ENCODE data around the gene SOX13. TPM values are rescaled to one million over a fixed set of nuclear protein-coding genes. Genes with fewer than 3 reads are reported as not detected.

Gene SOX13
- total and polyA plus RNA-seq, 2 of the 4 experiments (the other 2 are of a cell fraction) = 0.54 to 3.5 TPM

DNA sequence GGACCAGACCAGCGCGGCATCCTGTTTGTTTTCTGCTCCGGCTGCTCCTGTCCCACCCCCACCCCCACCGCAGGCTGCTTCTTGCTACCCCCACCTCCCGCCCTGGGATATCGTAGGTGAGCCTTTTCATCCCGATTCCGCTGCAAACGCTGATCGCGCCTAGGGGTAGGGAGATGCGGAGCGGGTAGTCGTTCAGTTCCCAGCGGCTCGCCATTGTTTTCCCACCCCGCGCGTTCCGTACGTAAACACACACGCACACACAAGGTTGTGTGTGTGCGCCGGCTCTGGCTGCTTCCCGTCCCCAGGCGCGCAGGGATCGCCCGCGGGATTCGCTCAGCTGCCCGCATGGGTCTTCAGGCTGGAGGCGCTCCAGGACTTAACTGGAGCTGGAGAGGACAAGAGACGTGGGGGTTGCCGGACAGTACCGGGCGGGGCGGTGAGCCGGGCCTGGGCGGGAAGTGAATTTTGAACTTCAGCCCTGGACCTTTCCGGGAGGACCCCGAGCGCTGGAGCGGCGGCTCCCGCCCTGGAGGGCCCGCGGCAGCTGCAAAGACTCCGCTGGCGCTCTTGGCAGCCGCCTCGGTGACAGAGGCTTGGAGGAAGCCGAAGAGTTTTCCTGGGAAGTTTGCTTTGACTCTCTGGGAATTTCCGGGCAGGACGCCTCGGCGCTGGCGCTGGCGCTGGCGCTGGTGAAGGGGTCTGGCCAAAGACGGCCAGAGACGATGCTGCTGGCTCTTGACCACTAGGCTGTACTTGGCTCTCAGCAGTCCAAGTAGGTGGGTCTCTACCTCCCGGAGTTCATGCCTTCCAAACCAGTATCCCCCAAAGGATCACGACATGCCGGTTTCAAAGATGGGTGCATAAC lies 1.6 kb downstream of the SOX13 start:
- H4K8ac ChIP-seq (ENCODE audit: low read depth in 2 of 2, low read length in 2 of 2) = peak overlapping the region; percentile 35 to 76; a peak in 2 of 4 replicates
- 2% methylated on average over 15 of the region's 65 CpGs; no CpG with 5 or more reads in 1 of the 2 experiments for WGBS, 2 experiments (ENCODE audit: extremely low coverage in 2 of 2, insufficient read length in 1 of 2)
- H3K27ac ChIP-seq (ENCODE audit: insufficient read depth, low read length) = peak overlapping the region; percentile 34; the same call in 1 of the 2 replicates
- H3K27me3 ChIP-seq (ENCODE audit: control insufficient read depth, insufficient read depth, low read length) = peaks cover 1% of the 10 kb centered on the region; the same call in 1 of the 2 replicates
- DNase-seq (peak; percentile 52), ATAC-seq (ENCODE audit: low read depth) (peak; percentile 25)
- CTCF ChIA-PET = interaction anchor here (1.2 to 2.6 kb wide), 2 partner anchors 54 to 204 kb away, joined by 8 read pairs; no protein-coding TSS in a partner anchor
- no peak overlapping the region for H4K5ac ChIP-seq (ENCODE audit: low read depth, low read length)
- no peaks in the 10 kb centered on the region for H3K36me3 ChIP-seq (ENCODE audit: control insufficient read depth, insufficient read depth, low read length)
- peak overlapping the region; percentile 35 for H3K4ac ChIP-seq (ENCODE audit: low read depth, low read length)
- dilution Hi-C loops (cut with HindIII; ENCODE audit: low sequenced_read_pairs, unreplicated experiment) = no loop called here
- no peak overlapping the region for H2BK15ac ChIP-seq (ENCODE audit: low read depth, low read length)
- POLR2A ChIA-PET (ENCODE audit: unreplicated experiment) = interaction anchor here (0.6 kb wide), 1 partner anchor 22 kb away, joined by 3 read pairs; no protein-coding TSS in a partner anchor
- H3K4me2 ChIP-seq (ENCODE audit: low read depth, low read length) = peak overlapping the region; percentile 96
- in situ Hi-C loops (cut with MboI; ENCODE audit: low sequenced_read_pairs) = no loop called here
- H3K79me1 ChIP-seq (ENCODE audit: low read depth in 1 of 2, low read length in 2 of 2) = peaks cover 4 to 17% of the 10 kb centered on the region in 2 experiments; a peak in 3 of 4 replicates
- no peak overlapping the region for H3K56ac ChIP-seq (ENCODE audit: extremely low read depth, insufficient read depth, low read length)
- peak overlapping the region; percentile 6; the same call in 1 of the 2 replicates for H3K18ac ChIP-seq (ENCODE audit: low read depth, low read length)
- no peak overlapping the region; the same call in 1 of the 2 replicates for H4K91ac ChIP-seq (ENCODE audit: insufficient read depth, low read depth, low read length)
- peak overlapping the region; percentile 53; the same call in 1 of the 2 replicates for H3K14ac ChIP-seq (replicated peaks; ENCODE audit: low read depth, low read length)
- peak overlapping the region; percentile 49 for H3K9ac ChIP-seq (ENCODE audit: low read depth, low read length)
- no peak overlapping the region for H2BK120ac ChIP-seq (ENCODE audit: low read depth, low read length)
- H3K9me3 ChIP-seq (ENCODE audit: control insufficient read depth, insufficient read depth, low read length) = no peaks in the 10 kb centered on the region
- peak overlapping the region; percentile 95 for H2AFZ ChIP-seq (replicated peaks; ENCODE audit: low read length, poor library complexity)
- H2BK20ac ChIP-seq (ENCODE audit: low read depth, low read length) = no peak overlapping the region
- H3K4me3 ChIP-seq (ENCODE audit: insufficient read depth, low read depth, low read length) = peak overlapping the region; percentile 97
- no peak overlapping the region for H2AK5ac ChIP-seq (ENCODE audit: low read depth, low read length)
- H4K20me1 ChIP-seq (ENCODE audit: insufficient read depth, low read length) = no peaks in the 10 kb centered on the region
- peaks cover 4% of the 10 kb centered on the region; the same call in 1 of the 2 replicates for H3K9me1 ChIP-seq (ENCODE audit: insufficient read depth, low read length)
- intact Hi-C loops (cut with micrococcal nuclease) = no loop called here
- no TSS peak for BruUV-seq (replicated peaks)
- peak overlapping the region; percentile 73 for H2AK9ac ChIP-seq (replicated peaks; ENCODE audit: low read depth, low read length, poor library complexity)
- H3K23ac ChIP-seq (ENCODE audit: low read depth, low read length) = no peak overlapping the region; the same call in none of the 2 replicates
- no peak; the same call in 1 of the 2 replicates for TF ChIP-seq MAZ (IDR thresholded peaks at IDR 0.05; ENCODE audit: borderline replicate concordance, low read depth, low read length)
- H2BK5ac ChIP-seq (ENCODE audit: low read depth, low read length, poor library complexity, severe bottlenecking) = no peak overlapping the region
- peaks cover 12% of the 10 kb centered on the region for H3K4me1 ChIP-seq (ENCODE audit: control insufficient read depth, insufficient read depth, low read length)
